H9 (cell line): ENCODE data around the gene TRMT6. TPM values are rescaled to one million over a fixed set of nuclear protein-coding genes. Genes with fewer than 3 reads are reported as not detected.

Experiments
- DNase-seq: peaks from one replicate; pipeline ENCODE4 v3.0.0-alpha.2; 2017
- H2AFZ ChIP-seq: one replicate; pipeline ENCODE4 v1.6.1; 2013; ENCODE audit warnings: mild to moderate bottlenecking, low read length, control low read depth, moderate library complexity
- H2AK5ac ChIP-seq: 2 replicates; pipeline ENCODE4 v1.6.1; 2013; ENCODE audit warnings: low read length, control low read depth, mixed read lengths; ENCODE audit not compliant: insufficient read length
- H2BK120ac ChIP-seq: one replicate; pipeline ENCODE4 v1.6.1; 2013; ENCODE audit warnings: low read depth, mild to moderate bottlenecking, low read length, control low read depth, inconsistent platforms; ENCODE audit not compliant: poor library complexity, severe bottlenecking
- H2BK12ac ChIP-seq: 2 replicates; pipeline ENCODE4 v1.6.1; 2013; ENCODE audit warnings: low read length, control low read depth, mixed read lengths, low read depth; ENCODE audit not compliant: insufficient read length
- H2BK15ac ChIP-seq: 2 replicates; pipeline ENCODE4 v1.6.1; 2013; ENCODE audit warnings: low read depth, low read length, control low read depth
- H2BK20ac ChIP-seq: one replicate; pipeline ENCODE4 v1.6.1; 2013; ENCODE audit warnings: low read depth, mild to moderate bottlenecking, low read length, control low read depth, inconsistent platforms; ENCODE audit not compliant: poor library complexity, severe bottlenecking
- H2BK5ac ChIP-seq: 2 replicates; pipeline ENCODE4 v1.6.1; 2013; ENCODE audit warnings: low read length, control low read depth, mixed read lengths; ENCODE audit not compliant: insufficient read length
- H3K14ac ChIP-seq: 2 replicates; pipeline ENCODE4 v1.6.1; 2013; ENCODE audit warnings: low read length, control low read depth; ENCODE audit not compliant: insufficient read depth
- H3K18ac ChIP-seq: 2 replicates; pipeline ENCODE4 v1.6.1; 2013; ENCODE audit warnings: low read depth, mild to moderate bottlenecking, mixed read lengths, low read length, control low read depth; ENCODE audit not compliant: insufficient read length
- H3K23ac ChIP-seq: 2 replicates; pipeline ENCODE4 v1.6.1; 2013; ENCODE audit warnings: low read length, control low read depth, mixed read lengths, low read depth; ENCODE audit not compliant: insufficient read length
- H3K23me2 ChIP-seq: 2 replicates; pipeline ENCODE4 v1.6.1; 2013; ENCODE audit warnings: low read depth, mild to moderate bottlenecking, mixed read lengths, low read length, control low read depth; ENCODE audit not compliant: insufficient read length, poor library complexity, severe bottlenecking
- H3K27ac ChIP-seq: 2 replicates; pipeline ENCODE4 v1.5.1; 2013; ENCODE audit warnings: low read length, control low read depth, mixed read lengths, low read depth; ENCODE audit not compliant: insufficient read length
- H3K27me3 ChIP-seq: 2 replicates; pipeline ENCODE4 v1.6.1; 2013; ENCODE audit warnings: low read length, control low read depth, inconsistent platforms; ENCODE audit not compliant: insufficient read depth
- H3K4ac ChIP-seq: 2 replicates; pipeline ENCODE4 v1.6.1; 2013; ENCODE audit warnings: low read depth, mild to moderate bottlenecking, control low read depth, inconsistent platforms, low read length, moderate library complexity
- H3K4me1 ChIP-seq: 2 replicates; pipeline ENCODE4 v1.6.1; 2013; ENCODE audit warnings: low read length, control low read depth, inconsistent platforms; ENCODE audit not compliant: insufficient read depth
- H3K4me2 ChIP-seq: 2 replicates; pipeline ENCODE4 v1.6.1; 2013; ENCODE audit warnings: low read length, control low read depth, mixed read lengths; ENCODE audit not compliant: insufficient read length, insufficient read depth
- H3K56ac ChIP-seq: 2 replicates; pipeline ENCODE4 v1.6.1; 2013; ENCODE audit warnings: low read depth, mild to moderate bottlenecking, mixed read lengths, low read length, control low read depth; ENCODE audit not compliant: insufficient read length
- H3K79me1 ChIP-seq: 2 replicates; pipeline ENCODE4 v1.6.1; 2013; ENCODE audit warnings: low read depth, mild to moderate bottlenecking, moderate library complexity, low read length, control low read depth, inconsistent platforms; ENCODE audit not compliant: insufficient read depth, poor library complexity, severe bottlenecking
- H3K79me2 ChIP-seq: 2 replicates; pipeline ENCODE4 v1.6.1; 2013; ENCODE audit warnings: low read length, control low read depth, inconsistent platforms; ENCODE audit not compliant: insufficient read depth
- H3K9ac ChIP-seq: 2 replicates; pipeline ENCODE4 v1.6.1; 2013; ENCODE audit warnings: low read length, control low read depth, mixed read lengths; ENCODE audit not compliant: insufficient read length; ENCODE audit errors: extremely low read depth
- H3K9me3 ChIP-seq: one replicate; pipeline ENCODE4 v1.6.1; 2013; ENCODE audit warnings: low read depth, low read length, inconsistent platforms; ENCODE audit not compliant: control insufficient read depth
- H3T11ph ChIP-seq: one replicate; pipeline ENCODE4 v1.6.1; 2013; ENCODE audit warnings: mild to moderate bottlenecking, low read length, control low read depth, inconsistent platforms
- H4K20me1 ChIP-seq: one replicate; pipeline ENCODE4 v1.6.1; 2013; ENCODE audit not compliant: control insufficient read depth, insufficient read length, insufficient read depth
- H4K5ac ChIP-seq: 2 replicates; pipeline ENCODE4 v1.6.1; 2013; ENCODE audit warnings: low read depth, mild to moderate bottlenecking, mixed read lengths, low read length, control low read depth; ENCODE audit not compliant: insufficient read length
- H4K8ac ChIP-seq: replicated peaks from 2 replicates; pipeline ENCODE4 v1.6.1; 2013; ENCODE audit warnings: low read length, control low read depth, mixed read lengths, low read depth; ENCODE audit not compliant: insufficient read length
- H4K91ac ChIP-seq: 2 replicates; pipeline ENCODE4 v1.6.1; 2013; ENCODE audit warnings: low read depth, mild to moderate bottlenecking, moderate library complexity, mixed read lengths, low read length, control low read depth; ENCODE audit not compliant: insufficient read length
- H3K27ac Mint-ChIP-seq, 3 experiments: 2 replicates in 2 of 3; 3 replicates in 1 of 3; pipeline ENCODE4 v1.8.0; 2020 to 2021; ENCODE audit warnings: mixed read lengths in 3 of 3, mild to moderate bottlenecking in 1 of 3, moderate library complexity in 1 of 3
- H3K27me3 Mint-ChIP-seq: 2 replicates; pipeline ENCODE4 v1.8.0; 2021; ENCODE audit warnings: low read depth, mild to moderate bottlenecking, moderate library complexity, mixed read lengths
- H3K36me3 Mint-ChIP-seq, 3 experiments: 2 replicates in 2 of 3; 3 replicates in 1 of 3; pipeline ENCODE4 v1.8.0; 2020 to 2021; ENCODE audit warnings: low read depth in 3 of 3, mixed read lengths in 3 of 3; ENCODE audit not compliant: insufficient read depth in 1 of 3
- H3K4me1 Mint-ChIP-seq, 2 experiments: 2 replicates each; pipeline ENCODE4 v1.8.0; 2020; ENCODE audit warnings: mixed read lengths in 2 of 2
- H3K4me3 Mint-ChIP-seq, 2 experiments: 2 replicates in 1 of 2; 3 replicates in 1 of 2; pipeline ENCODE4 v1.8.0; 2020 to 2021; ENCODE audit warnings: mild to moderate bottlenecking in 2 of 2, mixed read lengths in 2 of 2, moderate library complexity in 1 of 2
- H3K9me3 Mint-ChIP-seq, 2 experiments: 2 replicates in 1 of 2; 3 replicates in 1 of 2; pipeline ENCODE4 v1.8.0; 2020; ENCODE audit warnings: mild to moderate bottlenecking in 2 of 2, mixed read lengths in 2 of 2, moderate library complexity in 1 of 2
- CTCF ChIP-seq: fragments of 200-600 bp; sonication (generic); conservative IDR thresholded peaks from 3 replicates; pipeline ENCODE4 v1.8.0; 2021; ENCODE audit warnings: antibody characterized with exemption, mild to moderate bottlenecking
- WGBS: extraction: QIAGEN DNeasy Blood & Tissue Kit; methylation state at CpG from one replicate; pipeline ENCODE4 v1.1.7; 2013; ENCODE audit warnings: missing lambda C conversion rate, low lambda C conversion rate, mixed read lengths; ENCODE audit not compliant: insufficient read length; ENCODE audit errors: extremely low coverage; 5-methylcytosine and 5-hydroxymethylcytosine counted together
- total RNA-seq: library from RNA; stranded (reverse); gene quantifications from 2 replicates; pipeline ENCODE4 v1.2.1, GENCODE V29; 2021

The TRMT6 gene
- total RNA-seq, 1 experiment from 2014 or later: 34.4 TPM

DNA sequence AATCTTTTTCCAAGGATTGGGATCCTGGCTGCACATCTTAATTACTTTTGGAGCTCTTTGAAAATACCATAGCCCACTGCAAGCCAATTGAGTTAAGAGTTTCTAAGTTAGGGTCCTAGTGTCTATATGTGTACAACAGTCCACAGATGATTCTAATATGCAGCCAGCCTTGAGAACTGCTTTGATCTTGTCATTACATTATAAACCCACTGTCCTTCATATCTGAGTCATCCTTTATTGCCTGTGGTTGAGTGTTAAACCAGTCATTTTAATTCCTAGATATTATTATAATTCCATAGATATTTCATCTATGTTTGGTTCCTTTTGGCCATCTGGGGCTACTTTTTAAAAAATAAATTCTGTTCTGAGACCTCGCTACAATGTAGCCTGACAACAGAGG lies 24.2 kb upstream of the TRMT6 start:
- H2BK20ac ChIP-seq: no peak overlapping the region
- H2BK5ac ChIP-seq: no peak overlapping the region
- no peak overlapping the region for H3K23ac ChIP-seq
- TF ChIP-seq CTCF: no peak
- H3K9me3 ChIP-seq: no peaks in the 10 kb centered on the region
- H3K4me3 Mint-ChIP-seq: no peak overlapping the region
- H2BK12ac ChIP-seq: no peak overlapping the region
- H4K91ac ChIP-seq: no peak overlapping the region
- no peak overlapping the region for H2AK5ac ChIP-seq
- peaks cover 39% of the 10 kb centered on the region for H3K27me3 Mint-ChIP-seq
- no peak overlapping the region for H2AFZ ChIP-seq
- no peak overlapping the region for H3K14ac ChIP-seq
- H3K27ac ChIP-seq: no peak overlapping the region
- no peak overlapping the region for H3K4me2 ChIP-seq
- no peaks in the 10 kb centered on the region for H3K23me2 ChIP-seq
- H3K79me1 ChIP-seq: no peaks in the 10 kb centered on the region
- H3K36me3 Mint-ChIP-seq: peaks cover 34 to 74% (median 64%) of the 10 kb centered on the region in 3 experiments
- H2BK15ac ChIP-seq: no peak overlapping the region
- no peak overlapping the region for H2BK120ac ChIP-seq
- no peak overlapping the region for H4K8ac ChIP-seq
- H3K9ac ChIP-seq: no peak overlapping the region
- no peaks in the 10 kb centered on the region for H3K4me1 ChIP-seq
- no peaks in the 10 kb centered on the region for H4K20me1 ChIP-seq
- no peaks in the 10 kb centered on the region for H3K79me2 ChIP-seq
- H3T11ph ChIP-seq: no peak overlapping the region
- H3K4ac ChIP-seq: no peak overlapping the region
- no peak overlapping the region for H3K18ac ChIP-seq
- H3K56ac ChIP-seq: no peak overlapping the region
- no peak overlapping the region for H4K5ac ChIP-seq
- WGBS: no CpG with 5 or more reads among the region's 1 CpG
- no peaks in the 10 kb centered on the region for H3K9me3 Mint-ChIP-seq
- no peak for DNase-seq
- H3K4me1 Mint-ChIP-seq: peaks cover 19% of the 10 kb centered on the region in 2 experiments
- no peak overlapping the region for H3K27ac Mint-ChIP-seq
- peaks cover 9% of the 10 kb centered on the region; the same call in 1 of the 2 replicates for H3K27me3 ChIP-seq
